Measurements from ENCODE around the gene HAAO.

Gene HAAO

DNA sequence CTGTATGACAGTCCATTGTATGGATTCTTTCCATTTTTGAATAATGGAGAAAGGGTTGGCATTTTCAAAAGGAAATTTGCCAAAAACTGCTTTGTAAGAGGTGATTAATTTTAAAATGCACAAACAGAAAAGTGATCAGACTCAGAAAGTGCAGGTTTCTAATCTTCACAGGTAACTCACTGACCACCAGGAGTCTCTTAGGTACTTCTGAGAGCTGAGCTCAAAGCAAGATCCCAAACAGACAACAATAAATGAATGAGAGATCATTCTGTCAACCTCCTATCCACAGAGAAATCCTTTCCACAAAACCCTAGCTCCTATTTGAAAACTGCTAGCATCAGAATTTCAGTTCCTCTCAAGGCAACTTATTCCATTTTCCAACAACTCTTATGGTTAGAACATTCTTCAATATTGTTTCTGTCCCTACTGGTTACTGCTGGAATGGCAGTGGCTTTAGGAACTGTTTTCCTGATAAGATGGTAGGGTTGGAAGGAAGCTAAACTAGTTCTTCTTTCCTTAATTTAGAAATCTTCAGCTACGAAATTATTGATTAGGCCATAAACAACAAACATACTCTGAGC is 20.6 kb upstream of the HAAO start:
- DNase-seq: peak in 2 of 3 experiments; percentile 7 to 39

- DNase-seq: peak in 2 of 3 experiments; percentile 80 to 88
These were observed 18.8 kb upstream of the HAAO start for GRCh38 chr2:42810971-42811811.

DNA sequence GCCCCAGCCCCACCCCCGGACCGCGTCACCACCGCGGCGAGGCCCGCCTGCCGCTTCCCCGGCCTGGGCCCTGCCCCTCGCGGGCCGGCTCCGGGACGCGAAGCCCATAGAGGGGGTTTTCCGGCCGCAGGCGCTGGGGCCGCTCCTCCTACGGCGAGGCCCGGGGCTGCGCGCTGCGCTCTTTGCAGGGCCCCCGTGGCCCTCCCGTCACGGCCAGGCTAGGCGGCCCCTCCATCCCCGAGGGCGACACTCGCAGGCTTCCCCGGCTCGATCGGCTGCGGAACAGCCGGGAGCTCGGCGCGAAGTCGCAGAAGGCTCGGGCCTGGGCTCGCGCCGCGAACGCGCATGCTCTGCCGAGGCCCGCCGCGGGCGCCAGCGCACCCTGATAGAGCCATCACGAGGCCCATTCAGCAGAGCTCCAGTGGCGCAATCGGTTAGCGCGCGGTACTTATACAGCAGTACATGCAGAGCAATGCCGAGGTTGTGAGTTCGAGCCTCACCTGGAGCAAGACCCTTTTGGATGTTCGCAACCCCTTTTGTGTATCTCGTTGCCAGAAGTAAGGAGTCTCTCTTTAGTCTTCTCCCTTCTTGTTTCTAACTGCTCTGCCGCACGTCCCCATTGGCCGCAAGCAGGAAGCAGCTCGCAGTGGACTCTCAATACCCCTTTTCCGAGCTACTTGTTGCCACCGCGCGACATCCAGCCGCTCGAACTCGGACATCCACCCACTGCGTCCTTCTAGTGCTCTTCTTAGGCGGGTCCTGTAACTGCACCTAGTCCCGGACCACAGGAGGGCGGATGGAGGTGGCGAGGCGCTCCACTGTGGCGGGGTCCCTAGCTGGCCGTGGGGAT is 18.0 kb upstream of the HAAO start:
- DNase-seq: peak; percentile 97 to 100 (median 99)

DNA sequence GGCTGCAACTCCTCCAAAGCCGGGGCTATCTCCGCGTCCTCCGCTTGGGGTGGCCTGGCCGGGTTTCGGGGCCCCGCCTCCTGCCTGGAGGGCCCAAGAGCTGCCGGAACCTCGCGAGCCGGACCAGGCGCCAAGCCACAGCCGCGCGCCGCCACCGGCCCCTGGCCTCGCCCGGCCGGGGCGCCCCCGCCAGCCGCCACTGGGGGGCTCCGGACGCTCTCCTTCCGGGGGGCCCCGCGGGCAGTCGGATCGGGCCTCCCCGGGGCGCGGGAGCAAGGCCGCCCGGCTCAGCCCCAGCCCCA is 17.4 kb upstream of the HAAO start:
- peak; percentile 79 to 98 (median 94) for DNase-seq

GRCh38 chr2:42809131-42809818 is 16.9 kb upstream of the HAAO start:
- DNase-seq: peak in 2 of 3 experiments; percentile 66 to 87

- DNase-seq: no peak
These were observed 15.9 kb upstream of the HAAO start for GRCh38 chr2:42808301-42808700.

GRCh38 chr2:42806786-42807185 is 14.4 kb upstream of the HAAO start:
- DNase-seq: no peak

GRCh38 chr2:42804891-42805290 is 12.5 kb upstream of the HAAO start:
- DNase-seq: no peak

GRCh38 chr2:42804338-42804737 is 12.0 kb upstream of the HAAO start:
- DNase-seq: no peak

DNA sequence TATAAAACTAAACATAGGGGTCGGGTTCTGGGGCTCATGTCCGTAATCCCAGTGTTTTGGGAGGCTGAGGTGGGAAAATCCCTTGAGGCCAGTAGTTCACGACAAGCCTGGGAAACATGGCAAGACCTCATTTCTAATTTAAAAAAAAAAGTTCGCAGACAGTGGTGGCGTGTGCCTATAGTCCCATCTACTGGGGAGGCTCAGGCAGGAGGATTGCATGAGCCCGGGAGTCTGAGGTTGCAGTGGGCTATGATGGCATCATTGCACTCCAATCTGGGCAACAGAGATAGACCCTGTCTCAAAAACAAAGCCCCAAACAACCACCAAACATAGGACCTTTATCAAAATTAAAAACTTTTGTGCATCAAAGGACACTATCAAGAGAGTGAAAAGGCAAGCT is 9.8 kb upstream of the HAAO start:
- no peak for DNase-seq

- no peak for DNase-seq
These were observed 9.0 kb upstream of the HAAO start for GRCh38 chr2:42801381-42801780.

GRCh38 chr2:42800981-42801380 is 8.6 kb upstream of the HAAO start:
- DNase-seq: no peak

DNA sequence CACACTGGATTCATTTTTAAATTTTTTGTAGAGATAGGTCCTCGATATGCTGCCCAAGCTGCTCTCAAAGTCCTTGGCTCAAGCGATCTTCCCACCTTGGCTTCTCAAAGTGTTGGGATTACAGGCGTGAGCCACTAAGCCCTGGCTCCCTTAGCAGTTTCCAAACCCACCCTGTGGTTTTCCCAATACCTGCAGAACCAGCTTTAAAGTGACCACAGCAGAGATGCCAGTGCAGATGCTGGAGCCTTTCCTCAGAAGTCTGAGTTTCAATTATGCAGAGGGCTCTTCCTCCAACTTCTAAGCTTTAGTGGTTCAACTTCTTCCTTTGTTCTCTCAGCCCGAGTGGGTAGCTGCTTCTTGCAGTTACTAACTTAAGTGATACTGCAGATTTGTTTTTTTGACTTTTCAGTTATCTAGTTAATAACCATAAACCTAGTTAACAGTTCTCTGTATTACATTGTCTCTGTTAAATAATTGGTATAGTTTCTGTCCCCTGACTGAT is 8.1 kb upstream of the HAAO start:
- no peak for DNase-seq

DNA sequence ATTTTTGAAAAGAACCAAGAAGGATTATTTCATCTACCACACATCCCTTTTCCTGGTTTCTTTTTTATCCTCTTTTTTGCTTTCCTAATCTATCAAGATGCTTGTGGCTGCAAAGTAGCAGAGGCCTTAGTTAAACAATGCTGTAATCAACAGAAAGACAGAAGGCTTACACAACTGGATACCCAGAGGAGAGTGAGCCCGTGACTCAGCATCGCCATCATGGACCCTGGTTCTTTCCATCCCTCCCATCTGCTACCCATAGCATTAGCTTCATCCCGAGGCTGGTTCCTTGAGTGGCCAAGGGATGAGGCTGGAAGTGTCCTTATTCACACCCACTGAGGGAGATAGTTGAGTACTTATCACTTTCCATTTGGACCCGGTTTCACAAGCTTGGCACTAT is 7.5 kb upstream of the HAAO start:
- DNase-seq: no peak

DNA sequence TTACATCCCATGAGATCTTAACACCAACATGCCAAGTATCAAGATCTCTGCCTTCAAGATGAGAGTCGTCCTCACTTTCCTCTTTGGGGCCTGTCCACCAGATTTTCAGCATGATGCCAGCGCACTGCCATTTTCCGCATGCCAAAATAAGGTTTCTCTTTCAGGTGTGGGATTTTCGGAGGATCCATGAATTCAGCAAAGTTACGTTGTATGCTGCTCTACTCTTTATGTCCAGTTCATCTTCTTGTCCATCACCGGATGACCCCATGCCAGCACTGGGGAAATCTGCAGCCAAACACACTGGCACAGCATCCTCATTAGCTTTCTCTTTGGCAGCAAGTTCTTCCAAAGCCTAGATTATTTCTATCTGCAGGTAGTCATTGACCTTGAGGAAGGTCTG is 4.9 kb upstream of the HAAO start:
- no peak for DNase-seq

DNA sequence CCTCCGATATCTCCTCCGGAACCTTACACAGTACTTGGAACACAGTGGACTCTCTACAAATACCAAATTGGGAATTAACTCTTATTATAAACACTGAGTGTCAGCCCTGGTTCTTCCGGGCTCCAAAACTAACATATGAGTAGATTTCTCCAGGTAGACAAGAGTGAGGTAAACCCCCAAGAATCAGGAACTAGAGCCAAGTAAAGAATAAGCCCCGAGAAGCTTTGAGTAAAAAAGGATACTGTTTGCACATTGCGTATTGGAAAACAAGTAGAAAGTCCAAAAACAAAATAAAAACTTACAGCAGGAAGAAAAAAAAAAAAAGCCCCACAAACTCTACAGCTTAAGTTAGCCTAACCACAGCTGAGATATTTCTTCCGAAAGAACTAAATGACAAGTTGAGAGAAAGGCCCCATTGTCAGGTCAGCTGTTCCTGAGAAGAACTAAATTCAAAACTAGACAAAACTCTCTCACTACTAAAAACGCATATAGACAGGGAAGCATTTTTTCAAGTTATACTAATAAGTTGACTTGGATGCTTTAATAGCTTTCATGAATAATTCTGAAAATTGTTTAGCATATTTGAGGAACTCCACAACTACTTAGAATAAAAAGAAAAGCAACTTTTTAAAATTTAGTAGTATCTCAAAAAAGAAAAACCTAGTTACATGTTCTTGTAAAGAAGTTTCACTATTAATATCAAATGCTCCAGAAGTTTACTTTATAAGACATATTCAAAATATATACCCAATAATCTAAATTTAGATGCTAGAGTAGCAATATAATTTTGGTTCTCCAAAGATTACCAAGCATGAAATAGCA is 4.3 kb upstream of the HAAO start:
- DNase-seq: no peak

DNA sequence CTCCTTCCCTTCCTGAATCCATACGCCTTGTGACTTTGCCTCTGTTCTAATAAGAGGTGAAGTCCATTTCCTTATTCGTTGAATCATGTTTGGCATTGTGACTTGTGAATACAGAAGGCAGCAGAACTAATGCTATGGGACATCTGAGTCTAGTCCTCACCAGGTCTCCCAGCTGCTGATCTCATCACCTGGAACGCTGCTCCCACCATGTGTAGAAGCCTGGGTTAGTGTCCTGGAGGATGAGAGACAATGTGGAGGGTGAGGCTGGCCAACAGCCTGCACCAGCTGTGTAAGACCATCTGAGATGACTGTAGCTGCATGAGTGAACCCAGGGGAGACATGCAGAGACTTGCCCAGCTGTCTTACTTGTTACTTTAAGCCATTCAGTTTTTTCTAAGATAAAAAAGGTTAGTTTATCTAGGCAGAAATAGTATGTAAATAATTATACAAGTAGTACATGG is 3.5 kb upstream of the HAAO start:
- DNase-seq: no peak

- no peak for DNase-seq
These were observed 2.9 kb upstream of the HAAO start for GRCh38 chr2:42795275-42795674.

DNA sequence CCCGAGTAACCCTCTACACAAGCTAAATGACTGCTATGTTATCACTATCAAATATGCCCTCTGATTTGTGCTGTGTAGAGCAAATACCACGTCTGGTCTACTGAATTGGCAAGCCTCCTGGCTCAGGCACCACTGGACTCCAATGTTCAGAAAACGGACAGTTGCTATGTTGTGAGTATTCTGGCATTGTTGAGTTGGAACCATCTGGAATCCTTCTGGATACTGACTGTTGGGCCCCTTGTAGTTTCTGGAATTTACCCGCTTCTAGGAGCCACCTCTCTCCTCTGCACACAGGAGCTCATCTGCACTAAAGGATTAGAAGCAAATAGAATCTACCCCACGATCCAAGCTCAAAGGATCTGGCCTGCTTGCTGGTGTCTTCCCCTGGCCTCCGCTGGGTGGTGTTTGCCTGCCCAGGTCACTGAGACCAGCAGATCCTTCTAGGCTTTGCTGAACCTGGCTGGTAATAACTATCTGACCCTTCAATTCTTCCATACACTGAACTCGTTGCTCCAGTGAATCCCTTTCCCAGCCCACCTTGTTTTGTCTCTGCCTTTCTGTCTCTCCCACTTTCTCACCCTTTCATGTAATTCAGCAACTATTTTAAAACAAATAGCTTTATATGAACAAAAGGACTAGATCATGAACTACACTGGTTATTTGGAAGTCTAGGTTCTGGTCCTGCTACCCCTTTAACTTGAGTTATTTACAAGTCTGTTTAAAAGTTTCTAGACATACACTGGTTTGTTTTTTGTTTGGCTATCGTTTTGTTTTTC is 2.1 kb upstream of the HAAO start:
- no peak for DNase-seq

DNA sequence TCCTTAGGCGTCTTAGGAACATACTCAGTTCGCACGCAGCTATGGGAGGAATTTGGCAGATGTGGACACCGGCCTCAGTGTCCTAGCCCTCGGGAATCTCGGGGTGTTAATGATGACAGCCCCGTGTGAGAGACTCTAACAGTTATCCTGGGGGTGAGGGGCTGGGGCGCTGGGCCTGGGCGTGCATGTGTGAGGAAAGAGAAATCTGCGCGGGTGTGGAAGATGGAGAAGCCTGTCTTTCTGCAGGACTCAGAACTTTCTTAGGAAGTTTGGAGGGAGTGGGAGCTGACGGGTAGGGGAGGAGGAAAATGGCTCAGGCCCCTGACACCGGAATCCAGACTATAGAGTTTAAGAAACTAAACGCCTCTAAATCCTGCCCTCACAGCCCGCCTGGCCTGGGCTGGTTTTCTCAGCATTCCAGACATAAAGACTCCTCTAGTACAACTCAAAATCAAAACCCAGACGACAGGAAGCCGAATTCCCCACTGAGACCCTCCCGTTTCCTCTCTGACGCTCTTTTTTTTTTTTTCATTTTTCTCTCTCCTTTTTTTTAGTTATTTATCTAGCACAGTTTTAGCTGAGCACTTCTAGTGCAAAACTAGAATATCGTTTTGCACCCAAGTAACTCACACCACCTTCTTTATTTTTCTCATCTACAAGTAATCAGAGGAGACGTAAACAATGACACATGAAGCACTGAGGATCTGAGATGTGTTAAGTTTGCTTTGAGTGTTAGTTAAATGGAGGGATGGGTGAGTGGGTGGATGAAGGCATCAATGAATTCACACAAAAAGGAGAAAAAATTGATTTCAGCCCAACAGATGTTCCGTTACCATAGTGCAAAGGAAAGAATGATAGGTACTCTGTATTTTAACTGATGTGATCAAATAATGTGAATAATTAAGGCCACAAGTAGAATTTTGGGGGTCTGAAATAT is 1.2 kb upstream of the HAAO start:
- no peak for DNase-seq
